PFSK-1 (cell line): Measurements from ENCODE around the gene SEC14L3.

Experiments used
- POLR2AphosphoS5 ChIP-seq: IDR thresholded peaks from 2 replicates; pipeline ENCODE4 v1.6.1; 2012; ENCODE audit warnings: low read depth, mild to moderate bottlenecking, control low read depth, low read length, moderate library complexity
- REST ChIP-seq, 2 experiments: IDR thresholded peaks; 2 replicates each; pipeline versions ENCODE4 v1.6.1 to v1.8.0; 2011 to 2012; ENCODE audit warnings: low read depth in 2 of 2, low read length in 2 of 2, control low read depth in 1 of 2, inconsistent platforms in 1 of 2, mild to moderate bottlenecking in 1 of 2, moderate library complexity in 1 of 2; ENCODE audit not compliant: insufficient read depth in 1 of 2
- SIN3A ChIP-seq: IDR thresholded peaks from 2 replicates; pipeline ENCODE4 v1.6.1; 2012; ENCODE audit warnings: mild to moderate bottlenecking, low read length, moderate library complexity, borderline replicate concordance; ENCODE audit not compliant: insufficient read depth
- TAF1 ChIP-seq: IDR thresholded peaks from 2 replicates; pipeline ENCODE4 v1.6.1; 2012; ENCODE audit warnings: low read length, control low read depth, borderline replicate concordance; ENCODE audit not compliant: insufficient read depth

- no peak for TF ChIP-seq POLR2AphosphoS5
- TF ChIP-seq REST (IDR thresholded peaks at IDR 0.05; ENCODE audit: insufficient read depth in 1 of 2, low read depth in 2 of 2, low read length in 2 of 2): no peak
- TF ChIP-seq SIN3A: no peak
- TF ChIP-seq TAF1: no peak
These were observed 43.9 kb downstream of the SEC14L3 start for GRCh38 chr22:30427871-30428270.
